Mucosa of descending colon (tissue), 3 donors: ENCODE measurements around the gene PIP5K1A. TPM values are rescaled to one million over a fixed set of nuclear protein-coding genes. Genes with fewer than 3 reads are reported as not detected.
A peak's percentile ranks its signal among the peaks of the same experiment; 100 is the strongest.

Source experiments
- ATAC-seq: fragments of 200-7000 bp; cut with Tn5 transposase; one replicate; pipeline ENCODE4 v1.9.1; 2020; ENCODE audit warnings: mild to moderate bottlenecking, moderate library complexity
- DNase-seq, 3 donors: peaks; one replicate each; pipeline ENCODE4 v3.0.0-alpha.2; 2020
- H3K36me3 ChIP-seq: fragments of 200-600 bp; one replicate; pipeline ENCODE4 v1.8.0; 2021; ENCODE audit warnings: low read depth, mild to moderate bottlenecking
- H3K4me1 ChIP-seq: fragments of 200-600 bp; one replicate; pipeline ENCODE4 v1.8.0; 2021; ENCODE audit warnings: low read depth, mild to moderate bottlenecking
- H3K4me3 ChIP-seq: fragments of 200-600 bp; one replicate; pipeline ENCODE4 v1.8.0; 2021; ENCODE audit warnings: mild to moderate bottlenecking
- H3K9me3 ChIP-seq: fragments of 200-600 bp; one replicate; pipeline ENCODE4 v1.8.0; 2021; ENCODE audit warnings: mild to moderate bottlenecking
- intact Hi-C, 2 donors: fragments of 100-400 bp; cut with DNase I in 1 of 2; cut with micrococcal nuclease in 1 of 2; formaldehyde crosslinking; loops; one replicate each; pipeline versions ENCODE4 v1.11.0 to v1.11.1; 2022; cut with DNase I, micrococcal nuclease
- total RNA-seq, 3 donors: library from RNA; stranded (reverse); fragmentation: NEBNext Ultra II Directional in 2 of 3; extraction: Animal tissue kit (Norgen Biotek cat#: 25700) in 2 of 3; gene quantifications; one replicate each; pipeline versions ENCODE4 v1.2.1 to v1.2.4, GENCODE V29; 2021 to 2023
- TF ChIP-seq, protein P1 (sequence below): fragments of 200-600 bp; IDR thresholded peaks from one replicate; pipeline ENCODE4 v1.8.0; 2022; ENCODE audit warnings: antibody characterized with exemption, mild to moderate bottlenecking
- donor health status: DM: no; HTN: no; CAD: no; lungs with moderate emphysema.
- donor health status: DM: no; HTN: no; CAD: no.
- donor health status: DM: no; HTN: yes; CAD: no.

The PIP5K1A gene
- total RNA-seq, 3 donors from 2014 or later: 38.4 to 47.5 (median 39.2) TPM

DNA sequence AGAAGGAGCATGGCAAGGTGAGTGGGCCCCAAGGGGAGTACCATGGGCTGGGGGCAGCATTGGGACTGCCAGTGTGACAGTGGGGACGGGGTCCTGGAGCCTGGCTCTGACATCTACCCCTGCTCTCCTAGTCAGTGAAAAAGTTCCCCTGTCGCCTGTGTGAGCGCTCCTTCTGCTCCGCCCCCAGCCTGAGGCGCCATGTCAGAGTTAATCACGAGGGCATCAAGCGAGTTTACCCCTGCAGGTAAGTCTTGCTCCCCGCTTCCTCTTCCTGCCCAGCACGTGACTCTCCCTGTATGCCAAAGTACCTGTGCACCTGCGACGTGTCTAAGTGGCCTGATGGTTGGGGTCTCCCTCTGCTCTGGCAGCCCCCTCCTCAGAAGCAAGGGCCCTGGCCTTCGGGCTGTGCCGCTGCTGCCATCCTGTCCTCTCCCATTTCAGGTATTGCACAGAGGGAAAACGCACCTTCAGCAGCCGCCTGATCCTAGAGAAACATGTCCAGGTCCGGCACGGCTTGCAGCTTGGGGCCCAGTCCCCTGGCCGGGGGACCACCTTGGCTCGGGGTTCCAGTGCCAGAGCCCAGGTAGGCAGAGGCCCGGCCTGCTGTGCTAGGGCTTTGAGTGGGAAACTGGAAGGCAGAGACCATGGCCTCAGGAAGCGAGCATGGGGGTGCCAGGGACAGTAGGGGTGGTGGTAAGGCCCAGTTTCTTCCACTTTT is 91.8 kb downstream of the PIP5K1A start:
- H3K9me3 ChIP-seq: no peaks in the 10 kb centered on the region
- peak in 1 of 3 donors; percentile 38 for DNase-seq
- no peak overlapping the region for H3K4me3 ChIP-seq
- peaks cover 6% of the 10 kb centered on the region for H3K36me3 ChIP-seq
- intact Hi-C loops: no loop called here
- TF ChIP-seq, protein P1, sequence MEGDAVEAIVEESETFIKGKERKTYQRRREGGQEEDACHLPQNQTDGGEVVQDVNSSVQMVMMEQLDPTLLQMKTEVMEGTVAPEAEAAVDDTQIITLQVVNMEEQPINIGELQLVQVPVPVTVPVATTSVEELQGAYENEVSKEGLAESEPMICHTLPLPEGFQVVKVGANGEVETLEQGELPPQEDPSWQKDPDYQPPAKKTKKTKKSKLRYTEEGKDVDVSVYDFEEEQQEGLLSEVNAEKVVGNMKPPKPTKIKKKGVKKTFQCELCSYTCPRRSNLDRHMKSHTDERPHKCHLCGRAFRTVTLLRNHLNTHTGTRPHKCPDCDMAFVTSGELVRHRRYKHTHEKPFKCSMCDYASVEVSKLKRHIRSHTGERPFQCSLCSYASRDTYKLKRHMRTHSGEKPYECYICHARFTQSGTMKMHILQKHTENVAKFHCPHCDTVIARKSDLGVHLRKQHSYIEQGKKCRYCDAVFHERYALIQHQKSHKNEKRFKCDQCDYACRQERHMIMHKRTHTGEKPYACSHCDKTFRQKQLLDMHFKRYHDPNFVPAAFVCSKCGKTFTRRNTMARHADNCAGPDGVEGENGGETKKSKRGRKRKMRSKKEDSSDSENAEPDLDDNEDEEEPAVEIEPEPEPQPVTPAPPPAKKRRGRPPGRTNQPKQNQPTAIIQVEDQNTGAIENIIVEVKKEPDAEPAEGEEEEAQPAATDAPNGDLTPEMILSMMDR: no peak
- H3K4me1 ChIP-seq: no peaks in the 10 kb centered on the region
- no peak for ATAC-seq

DNA sequence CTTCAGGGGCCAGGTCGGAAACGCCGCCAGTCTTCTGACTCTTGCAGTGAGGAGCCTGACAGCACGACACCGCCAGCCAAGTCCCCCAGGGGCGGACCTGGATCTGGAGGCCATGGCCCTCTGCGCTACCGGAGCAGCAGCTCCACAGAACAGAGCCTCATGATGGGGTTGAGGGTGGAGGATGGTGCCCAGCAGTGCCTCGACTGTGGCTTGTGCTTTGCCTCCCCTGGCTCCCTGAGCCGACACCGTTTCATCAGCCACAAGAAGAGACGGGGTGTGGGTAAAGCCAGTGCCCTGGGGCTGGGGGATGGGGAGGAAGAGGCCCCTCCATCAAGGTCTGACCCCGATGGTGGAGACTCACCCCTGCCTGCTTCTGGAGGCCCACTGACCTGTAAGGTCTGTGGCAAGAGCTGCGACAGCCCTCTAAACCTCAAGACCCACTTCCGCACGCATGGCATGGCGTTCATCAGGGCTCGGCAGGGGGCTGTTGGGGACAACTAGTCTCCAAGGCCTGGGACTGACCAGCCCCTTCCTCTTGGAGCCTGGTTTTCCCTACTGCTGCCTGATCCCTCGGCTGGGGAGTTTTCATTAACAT is 92.5 kb downstream of the PIP5K1A start:
- Histone ChIP-seq H3K9me3 (no peaks in the 10 kb centered on the region), H3K4me3 (no peak overlapping the region), H3K36me3 (peaks cover 6% of the 10 kb centered on the region), H3K4me1 (no peaks in the 10 kb centered on the region)
- no peak for ATAC-seq
- DNase-seq: peak in 1 of 3 donors; percentile 45
- intact Hi-C loops: no loop called here
- TF ChIP-seq, protein P1: no peak

DNA sequence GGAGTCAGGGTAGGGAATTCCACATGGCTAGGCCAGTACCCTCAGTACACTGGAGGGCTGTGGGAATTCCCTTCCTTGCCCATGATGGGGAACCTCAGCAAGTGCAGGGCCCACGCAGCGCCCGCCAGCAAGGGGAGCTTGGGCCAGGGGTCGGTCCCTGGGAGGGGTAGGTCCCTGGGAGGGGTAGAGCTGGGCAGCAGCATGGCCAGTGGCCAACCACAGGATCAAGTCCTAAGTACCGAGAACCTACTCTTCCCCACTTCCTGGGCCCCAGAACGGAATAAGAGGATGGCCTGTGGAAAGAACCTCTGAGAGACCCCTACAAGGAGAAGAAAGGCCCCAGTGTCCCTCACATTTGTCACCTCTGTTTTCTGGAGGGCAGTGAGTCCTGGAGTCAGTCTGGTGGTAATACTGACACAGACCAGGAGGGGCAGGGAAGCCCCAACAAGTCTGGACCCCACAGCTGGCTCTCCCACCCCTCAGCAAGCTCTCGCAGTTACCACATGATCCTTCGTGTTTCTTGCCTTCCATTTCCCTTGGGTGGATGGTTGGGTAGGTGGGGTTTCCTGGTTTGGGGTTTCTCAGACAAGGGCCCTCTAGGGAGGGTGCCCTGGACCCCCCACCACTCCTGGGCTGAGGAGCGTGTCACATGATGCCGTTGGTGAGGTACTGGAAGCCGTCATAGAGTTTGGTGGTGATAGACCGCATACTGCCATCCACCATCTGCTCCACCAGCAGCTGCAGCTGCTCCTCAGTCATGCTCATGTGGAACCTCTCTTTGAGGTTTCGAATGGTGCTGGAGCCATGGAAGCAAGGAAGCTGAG is 94.1 kb downstream of the PIP5K1A start:
- H3K9me3 ChIP-seq: no peaks in the 10 kb centered on the region
- H3K4me1 ChIP-seq: no peaks in the 10 kb centered on the region
- TF ChIP-seq, protein P1: no peak
- intact Hi-C loops: no loop called here
- H3K4me3 ChIP-seq: no peak overlapping the region
- no peak for ATAC-seq
- peak in 1 of 3 donors; percentile 46 for DNase-seq
- H3K36me3 ChIP-seq: peaks cover 3% of the 10 kb centered on the region

DNA sequence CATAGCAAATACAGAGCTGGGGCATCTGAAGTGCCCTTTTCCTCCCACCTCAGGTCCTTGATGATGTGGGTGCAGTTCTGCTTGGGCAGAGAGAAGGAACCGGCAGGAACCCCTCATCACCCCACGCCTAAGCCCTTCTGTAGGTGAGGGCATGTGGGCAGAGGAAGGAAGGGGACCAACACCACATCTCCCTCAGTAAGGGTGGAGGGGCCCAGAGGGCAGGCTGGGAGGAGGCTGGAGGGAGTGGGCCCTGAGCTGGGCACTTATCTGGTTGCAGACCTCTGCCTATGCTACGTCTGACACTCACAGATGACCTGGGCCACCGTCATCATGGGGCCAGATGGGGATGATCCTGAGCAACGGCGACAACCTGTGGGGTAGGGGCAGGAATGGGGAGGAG is 94.7 kb downstream of the PIP5K1A start:
- TF ChIP-seq, protein P1: no peak
- peak; percentile 5 for ATAC-seq
- Histone ChIP-seq H3K36me3 (peaks cover 3% of the 10 kb centered on the region), H3K4me1 (no peaks in the 10 kb centered on the region), H3K9me3 (no peaks in the 10 kb centered on the region), H3K4me3 (no peak overlapping the region)
- intact Hi-C loops: no loop called here
- peak in 1 of 3 donors; percentile 33 for DNase-seq

DNA sequence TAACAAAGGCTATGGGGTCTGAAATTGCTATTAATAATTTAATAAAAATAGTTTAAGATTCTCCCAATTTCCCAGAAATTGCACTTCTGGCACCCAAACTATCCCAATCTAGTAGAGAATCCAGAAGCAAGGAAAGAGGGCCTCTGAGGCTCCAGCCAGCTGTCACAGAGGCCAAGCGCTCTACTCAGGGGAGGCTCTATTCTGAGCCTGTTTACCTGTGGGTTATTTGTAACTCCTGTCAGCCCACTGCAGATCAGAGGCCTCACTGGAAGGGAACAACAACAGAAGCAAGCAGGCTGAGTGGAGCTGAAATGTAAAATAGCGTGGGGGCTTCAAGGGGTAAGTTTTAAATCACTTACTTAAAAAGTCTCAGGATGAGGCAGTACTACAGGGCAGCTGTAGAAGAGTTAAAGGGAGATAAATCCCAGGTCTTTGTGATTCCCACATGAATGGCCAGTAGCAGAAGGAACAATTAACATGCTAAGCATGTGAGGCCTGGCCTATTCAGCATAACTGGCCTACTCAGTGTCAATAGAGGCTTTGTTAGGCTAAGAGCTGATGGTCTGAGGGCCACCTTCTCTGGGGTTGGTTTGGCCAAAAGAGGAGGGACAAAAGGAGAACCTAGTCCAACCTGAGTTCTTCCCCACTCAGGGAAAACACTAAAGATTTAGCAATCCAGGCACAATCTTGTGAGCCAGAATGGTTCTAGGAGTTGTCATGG is 96.5 kb downstream of the PIP5K1A start:
- Histone ChIP-seq H3K36me3 (peaks cover 9% of the 10 kb centered on the region), H3K4me1 (no peaks in the 10 kb centered on the region), H3K9me3 (no peaks in the 10 kb centered on the region), H3K4me3 (no peak overlapping the region)
- TF ChIP-seq, protein P1: no peak
- intact Hi-C loops: no loop called here
- DNase-seq (no peak), ATAC-seq (no peak)
